ENCODE data around the gene TXNDC16. TPM values are rescaled to one million over a fixed set of nuclear protein-coding genes. Genes with fewer than 3 reads are reported as not detected.

The TXNDC16 gene
- total RNA-seq, 1 experiment from 2014 or later: 13.2 TPM

DNA sequence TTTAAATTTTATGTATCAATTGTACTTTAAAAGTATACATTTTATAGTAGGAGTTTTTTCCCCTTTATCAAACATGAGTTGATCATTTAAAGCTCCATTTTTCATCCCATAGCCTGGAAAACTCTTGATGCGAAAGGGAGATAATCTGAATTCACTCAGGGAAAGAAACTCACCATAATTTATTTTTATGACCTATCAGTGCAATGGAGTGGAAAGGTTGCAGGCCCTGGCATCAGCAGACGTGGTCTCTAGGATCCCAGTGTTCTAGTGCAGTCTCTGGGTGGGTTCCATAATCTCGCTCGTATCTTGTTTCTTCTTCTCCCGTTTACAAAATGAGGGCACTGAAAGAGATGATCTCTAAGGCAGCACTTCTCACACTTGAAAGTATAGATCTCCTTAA lies 153.2 kb downstream of the TXNDC16 start:
- H3K79me2 ChIP-seq (ENCODE audit: insufficient read depth, low read length): no peaks in the 10 kb centered on the region
- Mint-ChIP-seq H3K27ac (no peak overlapping the region), H3K9me3 (peaks cover 3 to 7% of the 10 kb centered on the region in 2 experiments; a peak in 3 of 5 replicates)

More for the DNA sequence above, 153.2 kb downstream of the TXNDC16 start:
- H2BK120ac ChIP-seq (ENCODE audit: low read depth, low read length, poor library complexity, severe bottlenecking): no peak overlapping the region
- no peaks in the 10 kb centered on the region for H4K20me1 ChIP-seq (ENCODE audit: control insufficient read depth, insufficient read depth, insufficient read length)
- no peak overlapping the region for H4K8ac ChIP-seq (replicated peaks; ENCODE audit: insufficient read length, low read depth, low read length)
- Mint-ChIP-seq H3K4me3 (no peak overlapping the region), H3K36me3 (ENCODE audit: insufficient read depth in 1 of 3, low read depth in 3 of 3) (peaks cover 0 to 4% (median 0%) of the 10 kb centered on the region in 3 experiments; a peak in 1 of 7 replicates), H3K27me3 (ENCODE audit: low read depth) (no peaks in the 10 kb centered on the region), H3K4me1 (peaks cover 0 to 4% of the 10 kb centered on the region in 2 experiments; a peak in 1 of 4 replicates)
- no peak overlapping the region for H3K18ac ChIP-seq (ENCODE audit: insufficient read length, low read depth, low read length)
- no peak overlapping the region for H3K23ac ChIP-seq (ENCODE audit: insufficient read length, low read depth, low read length)
- H2AK5ac ChIP-seq (ENCODE audit: insufficient read length, low read length): no peak overlapping the region
- H4K91ac ChIP-seq (ENCODE audit: insufficient read length, low read depth, low read length): no peak overlapping the region
- no peak overlapping the region for H3K4me2 ChIP-seq (ENCODE audit: insufficient read depth, insufficient read length, low read length)
- no peaks in the 10 kb centered on the region; the same call in 1 of the 2 replicates for H3K4me1 ChIP-seq (ENCODE audit: insufficient read depth, low read length)
- H3K9me3 ChIP-seq (ENCODE audit: control insufficient read depth, low read depth, low read length): no peaks in the 10 kb centered on the region
- H2AFZ ChIP-seq (ENCODE audit: low read length): no peak overlapping the region
- no peak overlapping the region for H3K9ac ChIP-seq (ENCODE audit: extremely low read depth, insufficient read length, low read length)
- H2BK12ac ChIP-seq (ENCODE audit: insufficient read length, low read depth, low read length): no peak overlapping the region
- TF ChIP-seq, protein P1, sequence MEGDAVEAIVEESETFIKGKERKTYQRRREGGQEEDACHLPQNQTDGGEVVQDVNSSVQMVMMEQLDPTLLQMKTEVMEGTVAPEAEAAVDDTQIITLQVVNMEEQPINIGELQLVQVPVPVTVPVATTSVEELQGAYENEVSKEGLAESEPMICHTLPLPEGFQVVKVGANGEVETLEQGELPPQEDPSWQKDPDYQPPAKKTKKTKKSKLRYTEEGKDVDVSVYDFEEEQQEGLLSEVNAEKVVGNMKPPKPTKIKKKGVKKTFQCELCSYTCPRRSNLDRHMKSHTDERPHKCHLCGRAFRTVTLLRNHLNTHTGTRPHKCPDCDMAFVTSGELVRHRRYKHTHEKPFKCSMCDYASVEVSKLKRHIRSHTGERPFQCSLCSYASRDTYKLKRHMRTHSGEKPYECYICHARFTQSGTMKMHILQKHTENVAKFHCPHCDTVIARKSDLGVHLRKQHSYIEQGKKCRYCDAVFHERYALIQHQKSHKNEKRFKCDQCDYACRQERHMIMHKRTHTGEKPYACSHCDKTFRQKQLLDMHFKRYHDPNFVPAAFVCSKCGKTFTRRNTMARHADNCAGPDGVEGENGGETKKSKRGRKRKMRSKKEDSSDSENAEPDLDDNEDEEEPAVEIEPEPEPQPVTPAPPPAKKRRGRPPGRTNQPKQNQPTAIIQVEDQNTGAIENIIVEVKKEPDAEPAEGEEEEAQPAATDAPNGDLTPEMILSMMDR (conservative IDR thresholded peaks at IDR 0.05): no peak
- no peaks in the 10 kb centered on the region for H3K23me2 ChIP-seq (ENCODE audit: insufficient read length, low read depth, low read length, poor library complexity, severe bottlenecking)
- no peak overlapping the region for H3K56ac ChIP-seq (ENCODE audit: insufficient read length, low read depth, low read length)
- H3K27me3 ChIP-seq (ENCODE audit: insufficient read depth, low read length): no peaks in the 10 kb centered on the region
- H3K79me1 ChIP-seq (ENCODE audit: insufficient read depth, low read depth, low read length, poor library complexity, severe bottlenecking): no peaks in the 10 kb centered on the region
- WGBS (ENCODE audit: extremely low coverage, insufficient read length, low lambda C conversion rate): no CpG with 5 or more reads among the region's 5 CpGs
- H3K27ac ChIP-seq (ENCODE audit: insufficient read length, low read depth, low read length): no peak overlapping the region
- H4K5ac ChIP-seq (ENCODE audit: insufficient read length, low read depth, low read length): no peak overlapping the region
- H3T11ph ChIP-seq (ENCODE audit: low read length): no peak overlapping the region
- no peak overlapping the region for H2BK15ac ChIP-seq (ENCODE audit: low read depth, low read length)
- H2BK5ac ChIP-seq (ENCODE audit: insufficient read length, low read length): no peak overlapping the region
- H3K4ac ChIP-seq (ENCODE audit: low read depth, low read length): no peak overlapping the region
- no peak for DNase-seq
- no peak overlapping the region for H3K14ac ChIP-seq (ENCODE audit: insufficient read depth, low read length)
- H2BK20ac ChIP-seq (ENCODE audit: low read depth, low read length, poor library complexity, severe bottlenecking): no peak overlapping the region

All from H9 (cell line).